Stimulated activated CD8-positive, alpha-beta memory T cell treated with anti-CD3 and anti-CD28 coated beads, Interleukin-12 subunit alpha, Interleukin-12 subunit beta, amount 100 ng/mL, for 24 hours (primary cell): ENCODE data around the gene PRR15.

Source experiments
- DNase-seq: peaks from one replicate; pipeline ENCODE4 v3.0.0-alpha.2; 2020; ENCODE audit errors: extremely low read depth

The PRR15 gene

GRCh38 chr7:29569648-29570047 lies 6.0 kb downstream of the PRR15 start:
- no peak for DNase-seq

- no peak for DNase-seq
Measured at GRCh38 chr7:29572558-29572957, 8.9 kb downstream of the PRR15 start.

GRCh38 chr7:29573567-29573966 lies 9.9 kb downstream of the PRR15 start:
- DNase-seq = no peak

GRCh38 chr7:29574659-29575058 lies 11.0 kb downstream of the PRR15 start:
- DNase-seq = no peak

- no peak for DNase-seq
Measured at GRCh38 chr7:29587195-29587808, 23.7 kb downstream of the PRR15 start.

GRCh38 chr7:29588212-29588611 lies 24.6 kb downstream of the PRR15 start:
- no peak for DNase-seq

GRCh38 chr7:29588900-29589696 lies 25.5 kb downstream of the PRR15 start:
- DNase-seq = no peak

- no peak for DNase-seq
Measured at GRCh38 chr7:29592866-29593265, 29.2 kb downstream of the PRR15 start.

GRCh38 chr7:29593459-29593858 lies 29.8 kb downstream of the PRR15 start:
- no peak for DNase-seq

- DNase-seq = no peak
Measured at GRCh38 chr7:29596593-29597178, 33.1 kb downstream of the PRR15 start.

- DNase-seq = no peak
Measured at GRCh38 chr7:29597266-29597665, 33.6 kb downstream of the PRR15 start.

- no peak for DNase-seq
Measured at GRCh38 chr7:29598137-29598536, 34.5 kb downstream of the PRR15 start.

- DNase-seq = no peak
Measured at GRCh38 chr7:29598613-29599012, 35.0 kb downstream of the PRR15 start.

GRCh38 chr7:29599026-29599425 lies 35.4 kb downstream of the PRR15 start:
- DNase-seq = no peak

- DNase-seq = no peak
Measured at GRCh38 chr7:29600661-29601060, 37.0 kb downstream of the PRR15 start.

GRCh38 chr7:29604052-29604451 lies 40.4 kb downstream of the PRR15 start:
- DNase-seq = no peak

- no peak for DNase-seq
Measured at GRCh38 chr7:29604702-29605101, 41.1 kb downstream of the PRR15 start.

- DNase-seq = no peak
Measured at GRCh38 chr7:29605671-29606070, 42.0 kb downstream of the PRR15 start.

GRCh38 chr7:29606287-29606721 lies 42.7 kb downstream of the PRR15 start:
- DNase-seq = no peak

GRCh38 chr7:29606830-29607229 lies 43.2 kb downstream of the PRR15 start:
- no peak for DNase-seq

GRCh38 chr7:29607259-29607658 lies 43.6 kb downstream of the PRR15 start:
- DNase-seq = no peak

GRCh38 chr7:29607889-29608288 lies 44.3 kb downstream of the PRR15 start:
- no peak for DNase-seq
